GM23338 (cell line): Measurements from ENCODE around the gene DDIAS. TPM values are rescaled to one million over a fixed set of nuclear protein-coding genes. Genes with fewer than 3 reads are reported as not detected.

Experiments used
- ATAC-seq: fragments of 200-7000 bp; cut with Tn5 transposase; 3 replicates; pipeline ENCODE4 v1.9.1; 2020
- DNase-seq: peaks from one replicate; pipeline ENCODE4 v3.0.0-alpha.2; 2015; ENCODE audit warnings: low spot score
- H2AFZ ChIP-seq: fragments of 200-600 bp; sonication (generic); 2 replicates; pipeline ENCODE4 v1.8.0; 2016; ENCODE audit warnings: antibody characterized with exemption, mild to moderate bottlenecking, moderate library complexity
- H3F3A ChIP-seq: fragments of 200-600 bp; sonication (generic); replicated peaks from 2 replicates; pipeline ENCODE4 v1.8.0; 2017; ENCODE audit warnings: antibody characterized with exemption, mixed run types, low read depth
- H3K27ac ChIP-seq: fragments of 200-600 bp; sonication (generic); 2 replicates; pipeline ENCODE4 v1.6.1; 2016; ENCODE audit warnings: low read depth
- H3K27me3 ChIP-seq: fragments of 200-600 bp; sonication (generic); 2 replicates; pipeline ENCODE4 v1.8.0; 2016; ENCODE audit warnings: mild to moderate bottlenecking, mixed run types, moderate library complexity; ENCODE audit not compliant: insufficient read depth
- H3K36me3 ChIP-seq: fragments of 200-600 bp; sonication (generic); 2 replicates; pipeline ENCODE4 v1.8.0; 2016; ENCODE audit warnings: mild to moderate bottlenecking; ENCODE audit not compliant: insufficient read depth
- H3K4me1 ChIP-seq: fragments of 200-600 bp; sonication (generic); 2 replicates; pipeline ENCODE4 v1.8.0; 2016; ENCODE audit warnings: mild to moderate bottlenecking, moderate library complexity; ENCODE audit not compliant: insufficient read depth
- H3K4me2 ChIP-seq: fragments of 200-600 bp; sonication (generic); 2 replicates; pipeline ENCODE4 v1.7.1; 2017; ENCODE audit warnings: mixed run types
- H3K4me3 ChIP-seq: fragments of 200-600 bp; sonication (generic); 2 replicates; pipeline ENCODE4 v1.6.1; 2016; ENCODE audit warnings: mixed run types
- H3K79me2 ChIP-seq: fragments of 200-600 bp; sonication (generic); replicated peaks from 2 replicates; pipeline ENCODE4 v1.8.0; 2017; ENCODE audit warnings: mild to moderate bottlenecking; ENCODE audit not compliant: insufficient read depth
- H3K9me2 ChIP-seq: fragments of 200-600 bp; sonication (generic); 2 replicates; pipeline ENCODE4 v1.8.0; 2017; ENCODE audit not compliant: insufficient read depth
- H4K20me1 ChIP-seq: fragments of 200-600 bp; sonication (generic); replicated peaks from 2 replicates; pipeline ENCODE4 v1.8.0; 2017; ENCODE audit warnings: mild to moderate bottlenecking; ENCODE audit not compliant: insufficient read depth
- H3K27ac Mint-ChIP-seq: 2 replicates; pipeline ENCODE4 v1.8.0; 2020; ENCODE audit warnings: inconsistent platforms, mild to moderate bottlenecking, moderate library complexity, mixed read lengths
- H3K27me3 Mint-ChIP-seq: 3 replicates; pipeline ENCODE4 v1.8.0; 2022; ENCODE audit warnings: low read depth, mild to moderate bottlenecking, moderate library complexity, mixed read lengths, inconsistent platforms; ENCODE audit not compliant: insufficient read depth, poor library complexity
- H3K36me3 Mint-ChIP-seq: 3 replicates; pipeline ENCODE4 v1.8.0; 2021; ENCODE audit warnings: low read depth, mild to moderate bottlenecking, inconsistent platforms, moderate library complexity, mixed read lengths
- H3K4me1 Mint-ChIP-seq: 3 replicates; pipeline ENCODE4 v1.8.0; 2020; ENCODE audit warnings: mild to moderate bottlenecking, inconsistent platforms, mixed read lengths
- H3K4me3 Mint-ChIP-seq: 3 replicates; pipeline ENCODE4 v1.8.0; 2021; ENCODE audit warnings: moderate library complexity, mild to moderate bottlenecking, inconsistent platforms, mixed read lengths
- H3K9me3 Mint-ChIP-seq: 3 replicates; pipeline ENCODE4 v1.8.0; 2020; ENCODE audit warnings: moderate library complexity, mild to moderate bottlenecking, inconsistent platforms, mixed read lengths
- CREB1 ChIP-seq: fragments of 250-450 bp; sonication (Bioruptor Pico); IDR thresholded peaks from 2 replicates; pipeline ENCODE4 v1.5.0; 2020; ENCODE audit warnings: low read depth, mild to moderate bottlenecking, moderate library complexity
- JUNB ChIP-seq: IDR thresholded peaks from one replicate; pipeline ENCODE4 v1.6.1; 2016; ENCODE audit warnings: antibody characterized with exemption; ENCODE audit not compliant: unreplicated experiment
- POLR2AphosphoS5 ChIP-seq: IDR thresholded peaks from 2 replicates; pipeline ENCODE4 v1.6.1; 2016; ENCODE audit warnings: antibody characterized with exemption, low read depth
- long read RNA-seq: library from polyadenylated mRNA; unstranded; transcript quantifications from one replicate; pipeline ENCODE4 v2.0.0, GENCODE V29; 2020; ENCODE audit not compliant: unreplicated experiment
- polyA plus RNA-seq: library from polyadenylated mRNA; unstranded; fragments of >200 nt; fragmentation: Nextera tagmentation; extraction: Ambion mirVana; gene quantifications from 2 replicates; pipeline ENCODE4 v1.2.1, GENCODE V29; 2016
- total RNA-seq: library from RNA; depleted of rRNA; stranded (reverse); fragments of >200 nt; shearing (Covaris generic); gene quantifications from 2 replicates; pipeline ENCODE4 v1.2.3, GENCODE V29; 2014; rRNA removed
- TF ChIP-seq, protein P1 (sequence below): IDR thresholded peaks from 2 replicates; pipeline ENCODE4 v1.6.1; 2016; ENCODE audit warnings: antibody characterized with exemption
- TF ChIP-seq, protein P2 (sequence below): fragments of 250-450 bp; sonication (Bioruptor Pico); IDR thresholded peaks from 2 replicates; pipeline ENCODE4 v1.5.0; 2020; ENCODE audit warnings: mild to moderate bottlenecking, moderate library complexity

Gene DDIAS, protein sequence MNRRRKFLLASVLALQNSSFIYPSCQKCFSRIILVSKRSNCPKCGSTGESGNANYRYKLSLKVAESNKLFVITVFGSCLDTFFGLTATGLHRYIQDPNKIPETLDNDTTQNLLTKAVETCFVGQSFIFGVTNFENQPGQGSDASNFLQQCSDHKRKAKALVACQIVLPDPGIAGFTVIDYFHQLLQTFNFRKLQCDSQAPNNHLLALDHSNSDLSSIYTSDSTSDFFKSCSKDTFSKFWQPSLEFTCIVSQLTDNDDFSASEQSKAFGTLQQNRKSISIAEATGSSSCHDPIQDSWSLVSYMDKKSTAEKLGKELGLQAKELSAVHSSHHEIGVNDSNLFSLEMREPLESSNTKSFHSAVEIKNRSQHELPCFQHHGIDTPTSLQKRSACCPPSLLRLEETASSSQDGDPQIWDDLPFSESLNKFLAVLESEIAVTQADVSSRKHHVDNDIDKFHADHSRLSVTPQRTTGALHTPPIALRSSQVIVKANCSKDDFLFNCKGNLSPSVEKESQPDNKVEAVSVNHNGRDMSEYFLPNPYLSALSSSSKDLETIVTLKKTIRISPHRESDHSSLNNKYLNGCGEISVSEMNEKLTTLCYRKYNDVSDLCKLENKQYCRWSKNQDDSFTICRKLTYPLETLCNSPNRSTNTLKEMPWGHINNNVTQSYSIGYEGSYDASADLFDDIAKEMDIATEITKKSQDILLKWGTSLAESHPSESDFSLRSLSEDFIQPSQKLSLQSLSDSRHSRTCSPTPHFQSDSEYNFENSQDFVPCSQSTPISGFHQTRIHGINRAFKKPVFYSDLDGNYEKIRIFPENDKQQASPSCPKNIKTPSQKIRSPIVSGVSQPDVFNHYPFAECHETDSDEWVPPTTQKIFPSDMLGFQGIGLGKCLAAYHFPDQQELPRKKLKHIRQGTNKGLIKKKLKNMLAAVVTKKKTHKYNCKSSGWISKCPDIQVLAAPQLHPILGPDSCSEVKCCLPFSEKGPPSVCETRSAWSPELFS
- total RNA-seq (48.9 and 53.0 TPM in 2 replicates), polyA plus RNA-seq (16.5 and 19.5 TPM in 2 replicates)
- long read RNA-seq, partial matches to known transcripts = 0 of 5 reads
- long read RNA-seq, other reads (novel, unspliced or antisense) = 1 of 5 reads

- TF ChIP-seq, protein P1, sequence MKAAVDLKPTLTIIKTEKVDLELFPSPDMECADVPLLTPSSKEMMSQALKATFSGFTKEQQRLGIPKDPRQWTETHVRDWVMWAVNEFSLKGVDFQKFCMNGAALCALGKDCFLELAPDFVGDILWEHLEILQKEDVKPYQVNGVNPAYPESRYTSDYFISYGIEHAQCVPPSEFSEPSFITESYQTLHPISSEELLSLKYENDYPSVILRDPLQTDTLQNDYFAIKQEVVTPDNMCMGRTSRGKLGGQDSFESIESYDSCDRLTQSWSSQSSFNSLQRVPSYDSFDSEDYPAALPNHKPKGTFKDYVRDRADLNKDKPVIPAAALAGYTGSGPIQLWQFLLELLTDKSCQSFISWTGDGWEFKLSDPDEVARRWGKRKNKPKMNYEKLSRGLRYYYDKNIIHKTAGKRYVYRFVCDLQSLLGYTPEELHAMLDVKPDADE = 0 out of 2 replicates have a peak, but pooled peaks have one; percentile 21
- TF ChIP-seq, protein P2, sequence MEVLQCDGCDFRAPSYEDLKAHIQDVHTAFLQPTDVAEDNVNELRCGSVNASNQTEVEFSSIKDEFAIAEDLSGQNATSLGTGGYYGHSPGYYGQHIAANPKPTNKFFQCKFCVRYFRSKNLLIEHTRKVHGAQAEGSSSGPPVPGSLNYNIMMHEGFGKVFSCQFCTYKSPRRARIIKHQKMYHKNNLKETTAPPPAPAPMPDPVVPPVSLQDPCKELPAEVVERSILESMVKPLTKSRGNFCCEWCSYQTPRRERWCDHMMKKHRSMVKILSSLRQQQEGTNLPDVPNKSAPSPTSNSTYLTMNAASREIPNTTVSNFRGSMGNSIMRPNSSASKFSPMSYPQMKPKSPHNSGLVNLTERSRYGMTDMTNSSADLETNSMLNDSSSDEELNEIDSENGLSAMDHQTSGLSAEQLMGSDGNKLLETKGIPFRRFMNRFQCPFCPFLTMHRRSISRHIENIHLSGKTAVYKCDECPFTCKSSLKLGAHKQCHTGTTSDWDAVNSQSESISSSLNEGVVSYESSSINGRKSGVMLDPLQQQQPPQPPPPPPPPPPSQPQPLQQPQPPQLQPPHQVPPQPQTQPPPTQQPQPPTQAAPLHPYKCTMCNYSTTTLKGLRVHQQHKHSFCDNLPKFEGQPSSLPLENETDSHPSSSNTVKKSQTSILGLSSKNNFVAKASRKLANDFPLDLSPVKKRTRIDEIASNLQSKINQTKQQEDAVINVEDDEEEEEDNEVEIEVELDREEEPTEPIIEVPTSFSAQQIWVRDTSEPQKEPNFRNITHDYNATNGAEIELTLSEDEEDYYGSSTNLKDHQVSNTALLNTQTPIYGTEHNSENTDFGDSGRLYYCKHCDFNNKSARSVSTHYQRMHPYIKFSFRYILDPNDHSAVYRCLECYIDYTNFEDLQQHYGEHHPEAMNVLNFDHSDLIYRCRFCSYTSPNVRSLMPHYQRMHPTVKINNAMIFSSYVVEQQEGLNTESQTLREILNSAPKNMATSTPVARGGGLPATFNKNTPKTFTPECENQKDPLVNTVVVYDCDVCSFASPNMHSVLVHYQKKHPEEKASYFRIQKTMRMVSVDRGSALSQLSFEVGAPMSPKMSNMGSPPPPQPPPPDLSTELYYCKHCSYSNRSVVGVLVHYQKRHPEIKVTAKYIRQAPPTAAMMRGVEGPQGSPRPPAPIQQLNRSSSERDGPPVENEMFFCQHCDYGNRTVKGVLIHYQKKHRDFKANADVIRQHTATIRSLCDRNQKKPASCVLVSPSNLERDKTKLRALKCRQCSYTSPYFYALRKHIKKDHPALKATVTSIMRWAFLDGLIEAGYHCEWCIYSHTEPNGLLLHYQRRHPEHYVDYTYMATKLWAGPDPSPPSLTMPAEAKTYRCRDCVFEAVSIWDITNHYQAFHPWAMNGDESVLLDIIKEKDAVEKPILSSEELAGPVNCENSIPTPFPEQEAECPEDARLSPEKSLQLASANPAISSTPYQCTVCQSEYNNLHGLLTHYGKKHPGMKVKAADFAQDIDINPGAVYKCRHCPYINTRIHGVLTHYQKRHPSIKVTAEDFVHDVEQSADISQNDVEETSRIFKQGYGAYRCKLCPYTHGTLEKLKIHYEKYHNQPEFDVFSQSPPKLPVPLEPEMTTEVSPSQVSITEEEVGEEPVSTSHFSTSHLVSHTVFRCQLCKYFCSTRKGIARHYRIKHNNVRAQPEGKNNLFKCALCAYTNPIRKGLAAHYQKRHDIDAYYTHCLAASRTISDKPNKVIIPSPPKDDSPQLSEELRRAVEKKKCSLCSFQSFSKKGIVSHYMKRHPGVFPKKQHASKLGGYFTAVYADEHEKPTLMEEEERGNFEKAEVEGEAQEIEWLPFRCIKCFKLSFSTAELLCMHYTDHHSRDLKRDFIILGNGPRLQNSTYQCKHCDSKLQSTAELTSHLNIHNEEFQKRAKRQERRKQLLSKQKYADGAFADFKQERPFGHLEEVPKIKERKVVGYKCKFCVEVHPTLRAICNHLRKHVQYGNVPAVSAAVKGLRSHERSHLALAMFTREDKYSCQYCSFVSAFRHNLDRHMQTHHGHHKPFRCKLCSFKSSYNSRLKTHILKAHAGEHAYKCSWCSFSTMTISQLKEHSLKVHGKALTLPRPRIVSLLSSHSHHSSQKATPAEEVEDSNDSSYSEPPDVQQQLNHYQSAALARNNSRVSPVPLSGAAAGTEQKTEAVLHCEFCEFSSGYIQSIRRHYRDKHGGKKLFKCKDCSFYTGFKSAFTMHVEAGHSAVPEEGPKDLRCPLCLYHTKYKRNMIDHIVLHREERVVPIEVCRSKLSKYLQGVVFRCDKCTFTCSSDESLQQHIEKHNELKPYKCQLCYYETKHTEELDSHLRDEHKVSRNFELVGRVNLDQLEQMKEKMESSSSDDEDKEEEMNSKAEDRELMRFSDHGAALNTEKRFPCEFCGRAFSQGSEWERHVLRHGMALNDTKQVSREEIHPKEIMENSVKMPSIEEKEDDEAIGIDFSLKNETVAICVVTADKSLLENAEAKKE (CRISPR knock-in tag) = no peak
- TF ChIP-seq POLR2AphosphoS5 (peak; percentile 89), JUNB (no peak), CREB1 (peak; percentile 60)
- H3K27me3 ChIP-seq = no peaks in the 10 kb centered on the region
- H3K36me3 Mint-ChIP-seq = no peaks in the 10 kb centered on the region
- peak within 1 kb of the TSS; percentile 93 for H3K4me3 Mint-ChIP-seq
- ATAC-seq = peak; percentile 65
- H3K27me3 Mint-ChIP-seq = no peaks in the 10 kb centered on the region
- H4K20me1 ChIP-seq = peaks cover 6% of the 10 kb centered on the region; the same call in 1 of the 2 replicates
- H3K4me2 ChIP-seq = peak within 1 kb of the TSS; percentile 99
- H3K36me3 ChIP-seq = no peaks in the 10 kb centered on the region
- H3K4me3 ChIP-seq = peak within 1 kb of the TSS; percentile 73
- H2AFZ ChIP-seq = peak within 1 kb of the TSS; percentile 99
- H3K9me2 ChIP-seq = no peaks in the 10 kb centered on the region
- H3K9me3 Mint-ChIP-seq = no peaks in the 10 kb centered on the region
- peaks cover 18% of the 10 kb centered on the region for H3K4me1 Mint-ChIP-seq
- peaks cover 66% of the 10 kb centered on the region for H3K79me2 ChIP-seq
- peak within 1 kb of the TSS; percentile 90 for H3K27ac Mint-ChIP-seq
- no peaks in the 10 kb centered on the region for H3F3A ChIP-seq
- H3K27ac ChIP-seq = peak within 1 kb of the TSS; percentile 14; the same call in 1 of the 2 replicates
- peaks cover 19% of the 10 kb centered on the region; the same call in 1 of the 2 replicates for H3K4me1 ChIP-seq
- peak; percentile 100 for DNase-seq
Measured at GRCh38 chr11:82901165-82901921, at the start of gene DDIAS. Gene DDIAS, plus strand, starts transcription at chr11:82901736. Its CDS starts 13,003 bp downstream, at chr11:82914739.
